Esophagus muscularis mucosa (tissue), 4 donors: ENCODE results near the gene HDLBP. TPM values are rescaled to one million over a fixed set of nuclear protein-coding genes. Genes with fewer than 3 reads are reported as not detected.
"Not testable (repeated sequence)": the region's sequence is repeated elsewhere in the genome, so short reads cannot be mapped to it uniquely, and the experiment has no call there.

Experiments
- DNase-seq: peaks from one replicate; pipeline ENCODE4 v3.0.0-alpha.2; 2017; ENCODE audit errors: extremely low spot score
- H3K27ac ChIP-seq, 4 donors: fragments of 200-600 bp; sonication (generic); replicated peaks in 1 of 4; 1 replicate in 3 of 4; 2 replicates in 1 of 4; pipeline ENCODE4 v1.5.1; 2016 to 2019; ENCODE audit warnings: mild to moderate bottlenecking in 1 of 4
- H3K27me3 ChIP-seq, 4 donors: fragments of 200-600 bp; sonication (generic); one replicate each; pipeline versions ENCODE4 v1.5.1 to v1.6.0; 2016 to 2019
- H3K36me3 ChIP-seq, 4 donors: fragments of 200-600 bp; sonication (generic); one replicate each; pipeline ENCODE4 v1.5.1; 2016 to 2019
- H3K4me1 ChIP-seq, 4 donors: fragments of 200-600 bp; sonication (generic); one replicate each; pipeline ENCODE4 v1.5.1; 2016 to 2019
- H3K4me3 ChIP-seq, 4 donors: fragments of 200-600 bp; sonication (generic); 1 replicate in 2 of 4; 2 replicates in 2 of 4; pipeline ENCODE4 v1.5.1; 2016 to 2019; ENCODE audit warnings: mild to moderate bottlenecking in 4 of 4, moderate library complexity in 1 of 4
- H3K9me3 ChIP-seq, 4 donors: fragments of 200-600 bp; sonication (generic); 1 replicate in 3 of 4; 2 replicates in 1 of 4; pipeline ENCODE4 v1.5.1; 2016 to 2019
- CTCF ChIP-seq, 3 experiments: fragments of 200-600 bp in 2 of 3; fragments of 450-650 bp in 1 of 3; sonication (generic) in 2 of 3; IDR thresholded peaks; one replicate each; pipeline ENCODE4 v1.5.1; 2017 to 2019; ENCODE audit warnings: antibody characterized with exemption in 3 of 3, mild to moderate bottlenecking in 2 of 3, moderate library complexity in 1 of 3
- EP300 ChIP-seq: sonication (generic); formaldehyde crosslinking; IDR thresholded peaks from one replicate; pipeline ENCODE4 v1.6.1; 2017; ENCODE audit warnings: antibody characterized with exemption
- POLR2A ChIP-seq: fragments of 450-650 bp; IDR thresholded peaks from one replicate; pipeline ENCODE4 v1.6.1; 2017; ENCODE audit warnings: antibody characterized with exemption, moderate library complexity, mild to moderate bottlenecking, low read depth
- POLR2AphosphoS5 ChIP-seq, 2 donors: sonication (generic); formaldehyde crosslinking; IDR thresholded peaks; one replicate each; pipeline ENCODE4 v1.6.1; 2017; ENCODE audit warnings: antibody characterized with exemption in 2 of 2
- WGBS: methylation state at CpG from one replicate; pipeline ENCODE4 v1.1.5; 2018; 5-methylcytosine and 5-hydroxymethylcytosine counted together
- intact Hi-C: fragments of 100-400 bp; cut with DNase I; formaldehyde crosslinking; loops from one replicate; pipeline ENCODE4 v1.15.1; 2023
- total RNA-seq, 4 donors: library from RNA; depleted of rRNA; stranded (reverse); fragments of >200 nt; gene quantifications; one replicate each; pipeline versions ENCODE4 v1.1.0 to v1.2.1, GENCODE V29; 2016

Gene HDLBP
- total RNA-seq, 4 donors from 2014 or later, result 263 to 479 (median 304) TPM

DNA sequence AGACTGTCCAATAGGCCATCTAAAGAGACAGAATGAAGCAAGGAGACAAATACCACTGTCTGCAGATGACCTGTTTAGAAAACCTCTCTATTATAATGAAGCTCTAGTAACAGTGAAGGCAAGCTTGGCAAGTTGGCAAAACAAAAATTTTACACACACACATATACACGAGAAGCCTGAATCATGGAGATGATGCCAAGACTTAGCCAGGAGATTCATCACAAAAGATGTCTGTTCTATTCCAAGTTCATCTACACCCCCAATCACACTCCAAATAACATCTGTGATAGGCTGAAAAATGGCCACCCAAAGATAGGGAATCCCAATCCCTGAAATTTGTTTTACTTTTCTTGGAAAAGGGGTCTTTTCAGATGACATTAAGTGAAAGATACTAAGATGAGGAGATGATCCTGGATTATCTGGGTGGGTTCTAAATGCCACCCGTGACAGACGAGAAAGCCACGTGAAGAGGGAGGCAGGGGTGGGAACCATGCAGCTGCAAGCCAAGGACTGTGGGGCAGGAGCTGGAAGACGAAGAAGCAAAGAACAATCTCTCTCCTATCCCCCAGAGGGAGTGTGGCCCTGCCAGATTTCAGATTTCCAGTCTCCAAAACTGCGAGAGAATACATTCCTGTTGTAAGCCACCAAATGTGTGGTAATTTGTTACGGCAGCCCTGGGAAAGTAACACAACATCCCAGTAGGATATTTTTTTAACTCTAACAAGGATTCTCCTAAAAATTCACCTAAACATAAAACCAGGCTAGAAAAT, 20.0 kb downstream of the HDLBP start:
- Histone ChIP-seq H3K36me3 (peaks cover 0 to 12% (median 0%) of the 10 kb centered on the region in 4 donors), H3K4me1 (peaks cover 0 to 24% (median 18%) of the 10 kb centered on the region in 4 donors), H3K9me3 (no peaks in the 10 kb centered on the region), H3K27ac (no peak overlapping the region), H3K4me3 (no peak overlapping the region), H3K27me3 (no peaks in the 10 kb centered on the region)
- WGBS, result 81% methylated on average over 7 of the region's 7 CpGs
- no peak for DNase-seq
- intact Hi-C loops, result no loop called here
- TF ChIP-seq POLR2AphosphoS5 (IDR thresholded peaks at IDR 0.05) (no peak), POLR2A (no peak), EP300 (no peak), CTCF (IDR thresholded peaks at IDR 0.05) (no peak)

DNA sequence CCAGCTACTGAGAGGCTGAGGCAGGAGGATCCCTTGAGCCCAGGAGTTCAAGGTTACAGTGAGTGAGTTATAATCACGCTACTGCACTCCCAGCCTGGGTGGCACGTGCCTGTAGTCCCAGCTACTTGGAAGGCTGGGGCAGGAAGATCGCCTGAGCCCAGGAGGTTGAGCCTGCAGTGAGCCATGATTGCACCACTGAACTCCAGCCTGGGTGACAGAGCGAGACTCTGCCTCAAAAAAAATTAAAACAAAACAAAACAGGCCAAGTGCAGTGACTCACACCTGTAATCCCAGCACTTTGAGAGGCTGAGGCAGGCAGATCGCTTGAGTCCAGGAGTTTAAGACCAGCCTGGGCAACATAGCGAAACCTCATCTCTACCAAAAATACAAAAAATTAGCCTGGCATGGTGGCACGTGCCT, 22.1 kb downstream of the HDLBP start:
- H3K9me3 ChIP-seq, DNase-seq, H3K27ac ChIP-seq, H3K27me3 ChIP-seq, intact Hi-C loops, H3K4me3 ChIP-seq: not testable (repeated sequence)
- peaks cover 0 to 12% (median 0%) of the 10 kb centered on the region in 4 donors for H3K36me3 ChIP-seq
- WGBS, result 85% methylated on average over 7 of the region's 7 CpGs
- H3K4me1 ChIP-seq, result peaks cover 14 to 35% (median 25%) of the 10 kb centered on the region in 4 donors

DNA sequence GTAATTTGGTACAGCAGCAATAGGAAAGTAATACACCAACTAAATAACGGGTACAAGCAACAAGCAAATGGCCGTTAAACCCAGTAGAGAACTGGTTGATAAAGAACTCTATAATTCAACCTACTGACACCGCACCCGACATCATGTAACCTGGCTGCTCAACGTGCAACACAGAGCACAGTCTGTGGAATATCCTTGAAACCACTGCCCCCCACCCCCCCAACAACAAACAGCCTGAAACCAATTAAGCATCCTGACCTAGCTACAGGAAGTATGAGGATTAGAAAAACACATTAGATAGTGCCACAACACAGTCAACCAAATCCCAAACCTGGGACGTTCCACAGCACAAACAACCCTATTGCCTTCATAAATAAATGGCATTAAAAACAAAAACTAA, 23.5 kb downstream of the HDLBP start:
- Histone ChIP-seq H3K4me3 (no peak overlapping the region), H3K36me3 (peaks cover 0 to under 1% (median 0%) of the 10 kb centered on the region in 4 donors), H3K9me3 (no peaks in the 10 kb centered on the region), H3K4me1 (peaks cover 14 to 39% (median 25%) of the 10 kb centered on the region in 4 donors), H3K27me3 (no peaks in the 10 kb centered on the region), H3K27ac (no peak overlapping the region)
- intact Hi-C loops, result no loop called here
- TF ChIP-seq EP300, result no peak
- TF ChIP-seq CTCF (IDR thresholded peaks at IDR 0.05), result no peak
- no peak for TF ChIP-seq POLR2AphosphoS5 (IDR thresholded peaks at IDR 0.05)
- no peak for TF ChIP-seq POLR2A
- DNase-seq, result no peak
- 89% methylated on average over 6 of the region's 6 CpGs for WGBS

GRCh38 chr2:241291153-241291552, 24.3 kb downstream of the HDLBP start:
- Histone ChIP-seq H3K4me3 (no peak overlapping the region), H3K27ac (no peak overlapping the region), H3K9me3 (no peaks in the 10 kb centered on the region), H3K36me3 (no peaks in the 10 kb centered on the region), H3K4me1 (peaks cover 14 to 39% (median 25%) of the 10 kb centered on the region in 4 donors), H3K27me3 (no peaks in the 10 kb centered on the region)
- 81% methylated on average over 6 of the region's 6 CpGs for WGBS
- TF ChIP-seq POLR2A (no peak), EP300 (no peak), CTCF (IDR thresholded peaks at IDR 0.05) (no peak), POLR2AphosphoS5 (IDR thresholded peaks at IDR 0.05) (no peak)
- intact Hi-C loops, result no loop called here
- DNase-seq, result no peak

DNA sequence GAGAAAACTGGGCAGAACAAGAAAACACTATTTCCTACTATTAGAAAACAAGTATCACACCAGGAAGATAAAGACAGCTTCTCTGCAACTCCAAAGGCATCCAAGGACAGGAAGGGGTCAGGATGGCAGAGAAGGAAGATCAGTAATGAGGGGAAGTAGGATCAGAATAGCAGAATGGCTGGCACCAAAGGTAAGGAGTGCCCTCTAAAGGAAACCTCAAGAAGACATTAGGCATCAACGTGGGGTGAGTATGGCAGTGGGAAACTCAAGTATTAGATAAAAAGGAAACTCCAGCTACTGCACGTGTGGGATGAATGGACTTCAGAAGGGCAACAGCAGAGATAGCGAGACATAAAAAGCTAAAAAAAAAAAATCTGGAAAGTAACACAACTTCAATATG, 25.9 kb downstream of the HDLBP start:
- H3K27me3 ChIP-seq, result no peaks in the 10 kb centered on the region
- no peak for TF ChIP-seq EP300
- WGBS, result 65% methylated on average over 3 of the region's 3 CpGs
- peaks cover 14 to 33% (median 18%) of the 10 kb centered on the region in 4 donors for H3K4me1 ChIP-seq
- intact Hi-C loops, result no loop called here
- no peak overlapping the region for H3K4me3 ChIP-seq
- peaks cover 0 to 3% (median 0%) of the 10 kb centered on the region in 4 donors for H3K36me3 ChIP-seq
- no peak for DNase-seq
- no peak overlapping the region for H3K27ac ChIP-seq
- no peaks in the 10 kb centered on the region for H3K9me3 ChIP-seq

- H3K36me3 ChIP-seq, result peaks cover 0 to 3% (median 0%) of the 10 kb centered on the region in 4 donors
- H3K27ac ChIP-seq, result no peak overlapping the region
- intact Hi-C loops, result no loop called here
- no peaks in the 10 kb centered on the region for H3K27me3 ChIP-seq
- H3K9me3 ChIP-seq, result no peaks in the 10 kb centered on the region
- WGBS, result 60% methylated on average over 4 of the region's 4 CpGs
- peaks cover 14 to 33% (median 18%) of the 10 kb centered on the region in 4 donors for H3K4me1 ChIP-seq
- H3K4me3 ChIP-seq, result no peak overlapping the region
- no peak for TF ChIP-seq CTCF (IDR thresholded peaks at IDR 0.05)
- TF ChIP-seq POLR2AphosphoS5 (IDR thresholded peaks at IDR 0.05), result no peak
- no peak for TF ChIP-seq EP300
- no peak for TF ChIP-seq POLR2A
- peak; percentile 42 for DNase-seq
These were observed 26.4 kb downstream of the HDLBP start for GRCh38 chr2:241289053-241289452.
